Neural cell (in vitro differentiated cells): Measurements from ENCODE around the gene ASMT.

ENCODE experiments used
- EP300 ChIP-seq: fragments of 450-650 bp; conservative IDR thresholded peaks from 2 replicates; pipeline ENCODE4 v1.6.1; 2014; ENCODE audit warnings: antibody characterized with exemption, mild to moderate bottlenecking, moderate library complexity; ENCODE audit not compliant: poor library complexity, severe bottlenecking
- POLR2AphosphoS5 ChIP-seq: IDR thresholded peaks from 2 replicates; pipeline ENCODE4 v1.6.1; 2012

DNA sequence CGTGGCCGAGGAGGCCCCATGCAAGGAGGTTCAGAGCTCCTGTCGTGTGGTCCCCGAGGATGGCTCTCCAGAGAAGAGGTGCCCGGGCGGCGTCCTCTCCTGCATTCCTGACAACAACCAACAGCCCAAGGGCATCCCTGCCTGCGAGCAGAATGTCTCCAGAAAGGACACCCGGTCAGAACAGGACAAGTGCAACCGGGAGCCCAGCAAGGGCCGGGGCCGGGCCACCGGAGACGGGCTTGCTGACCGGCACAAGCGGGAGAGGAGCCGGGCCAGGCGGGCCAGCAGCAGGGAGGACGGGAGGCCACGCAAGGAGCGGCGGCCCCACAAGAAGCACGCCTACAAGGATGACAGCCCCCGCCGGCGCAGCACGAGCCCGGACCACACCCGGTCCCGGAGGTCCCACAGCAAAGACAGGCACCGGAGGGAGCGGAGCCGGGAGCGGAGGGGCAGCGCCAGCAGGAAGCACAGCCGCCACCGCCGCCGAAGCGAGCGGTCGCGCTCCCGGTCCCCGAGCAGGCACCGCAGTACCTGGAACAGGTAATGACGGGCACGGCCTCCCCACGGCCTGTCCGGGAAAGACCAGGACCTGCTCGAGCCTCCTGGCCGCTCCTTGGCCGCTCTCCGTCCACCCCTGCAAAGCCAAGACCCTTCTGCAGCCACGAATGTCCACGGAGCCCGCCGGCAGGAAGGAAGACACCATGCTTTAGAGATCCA is 13.7 kb upstream of the ASMT start:
- TF ChIP-seq POLR2AphosphoS5 (no peak), EP300 (no peak)
